Activated CD4-positive, alpha-beta T cell treated with anti-CD3 and anti-CD28 coated beads, Interleukin-2, amount 50 U/mL, for 4 hours (primary cell): ENCODE measurements around the gene BOC.
"Not testable (repeated sequence)": the region's sequence is repeated elsewhere in the genome, so short reads cannot be mapped to it uniquely, and the experiment has no call there.

Experiments
- DNase-seq, 2 experiments: peaks; one replicate each; pipeline ENCODE4 v3.0.0-alpha.2; 2020

Gene BOC

GRCh38 chr3:113211330-113212149, at the start of gene BOC:
Gene BOC, plus strand, starts transcription at chr3:113211557. Its CDS starts 38,246 bp downstream, at chr3:113249803.
- no peak for DNase-seq

- no peak for DNase-seq
Observed at GRCh38 chr3:113161661-113162060, 49.7 kb upstream of the BOC start.

GRCh38 chr3:113163152-113163551, 48.2 kb upstream of the BOC start:
- DNase-seq: no peak

- DNase-seq: no peak
Observed at GRCh38 chr3:113165841-113166240, 45.5 kb upstream of the BOC start.

GRCh38 chr3:113166357-113166718, 45.0 kb upstream of the BOC start:
- no peak for DNase-seq

GRCh38 chr3:113166719-113167492, 44.5 kb upstream of the BOC start:
- no peak for DNase-seq

GRCh38 chr3:113167825-113168801, 43.2 kb upstream of the BOC start:
- no peak for DNase-seq

GRCh38 chr3:113169891-113170452, 41.4 kb upstream of the BOC start:
- DNase-seq: no peak

- no peak for DNase-seq
Observed at GRCh38 chr3:113170771-113171170, 40.6 kb upstream of the BOC start.

- not testable (repeated sequence) for DNase-seq
Observed at GRCh38 chr3:113171675-113172300, 39.6 kb upstream of the BOC start.

GRCh38 chr3:113173102-113173501, 38.3 kb upstream of the BOC start:
- DNase-seq: no peak

- DNase-seq: no peak
Observed at GRCh38 chr3:113174304-113174703, 37.1 kb upstream of the BOC start.

- DNase-seq: no peak
Observed at GRCh38 chr3:113174801-113175485, 36.4 kb upstream of the BOC start.

- no peak for DNase-seq
Observed at GRCh38 chr3:113177526-113177925, 33.8 kb upstream of the BOC start.

GRCh38 chr3:113179235-113179824, 32.0 kb upstream of the BOC start:
- DNase-seq: no peak

- no peak for DNase-seq
Observed at GRCh38 chr3:113183748-113184661, 27.4 kb upstream of the BOC start.

GRCh38 chr3:113185194-113185835, 26.0 kb upstream of the BOC start:
- no peak for DNase-seq

GRCh38 chr3:113186566-113186965, 24.8 kb upstream of the BOC start:
- no peak for DNase-seq

GRCh38 chr3:113193288-113193687, 18.1 kb upstream of the BOC start:
- DNase-seq: no peak
